COR-L47 (cell line): Measurements from ENCODE around the gene PEX7.
A peak's percentile ranks its signal among the peaks of the same experiment; 100 is the strongest.
"Not testable (repeated sequence)": the region's sequence is repeated elsewhere in the genome, so short reads cannot be mapped to it uniquely, and the experiment has no call there.

ENCODE experiments used
- DNase-seq: peaks from one replicate; lab custom pipeline; 2025; lab: John Stamatoyannopoulos, UW

PEX7 gene

GRCh38 chr6:136790411-136791295 lies 31.7 kb upstream of the PEX7 start:
- DNase-seq: no peak

- peak; percentile 16 for DNase-seq
Observed at GRCh38 chr6:136791296-136792094, 30.9 kb upstream of the PEX7 start.

GRCh38 chr6:136792095-136792409 lies 30.3 kb upstream of the PEX7 start:
- DNase-seq: no peak

- DNase-seq: peak; percentile 73
Observed at GRCh38 chr6:136792410-136793262, 29.8 kb upstream of the PEX7 start, which contains the start of gene MAP3K5. TSS of gene MAP3K5 (minus strand) at chr6:136792477. CDS start at chr6:136792157, 320 bp downstream.

- DNase-seq: no peak
Observed at GRCh38 chr6:136793363-136793762, 29.0 kb upstream of the PEX7 start.

- DNase-seq: no peak
Observed at GRCh38 chr6:136795386-136795785, 27.0 kb upstream of the PEX7 start.

- DNase-seq: no peak
Observed at GRCh38 chr6:136795996-136796395, 26.4 kb upstream of the PEX7 start.

GRCh38 chr6:136798044-136798443 lies 24.3 kb upstream of the PEX7 start:
- DNase-seq: no peak

GRCh38 chr6:136801581-136801980 lies 20.8 kb upstream of the PEX7 start:
- no peak for DNase-seq

GRCh38 chr6:136803608-136804007 lies 18.8 kb upstream of the PEX7 start:
- no peak for DNase-seq

GRCh38 chr6:136809091-136809860 lies 13.1 kb upstream of the PEX7 start:
- DNase-seq: no peak

- no peak for DNase-seq
Observed at GRCh38 chr6:136811272-136811671, 11.1 kb upstream of the PEX7 start.

GRCh38 chr6:136812174-136812573 lies 10.2 kb upstream of the PEX7 start:
- no peak for DNase-seq

GRCh38 chr6:136815608-136816007 lies 6.8 kb upstream of the PEX7 start:
- DNase-seq: not testable (repeated sequence)

GRCh38 chr6:136816656-136817055 lies 5.7 kb upstream of the PEX7 start:
- no peak for DNase-seq

GRCh38 chr6:136820561-136820960 lies 1.8 kb upstream of the PEX7 start:
- DNase-seq: no peak

- DNase-seq: no peak
Observed at GRCh38 chr6:136822046-136822375, 381 bp upstream of the PEX7 start.

GRCh38 chr6:136823128-136823660 lies 802 bp downstream of the PEX7 start:
- no peak for DNase-seq

GRCh38 chr6:136826216-136826615 lies 3.8 kb downstream of the PEX7 start:
- no peak for DNase-seq

GRCh38 chr6:136831873-136832562 lies 9.6 kb downstream of the PEX7 start:
- no peak for DNase-seq
